ENCODE measurements around the gene PRSS2. TPM values are rescaled to one million over a fixed set of nuclear protein-coding genes. Genes with fewer than 3 reads are reported as not detected.
A peak's percentile ranks its signal among the peaks of the same experiment; 100 is the strongest.

PRSS2 gene
- total RNA-seq, 1 donor from 2014 or later: not detected

- H3K27me3 Mint-ChIP-seq: no peaks in the 10 kb centered on the region
- no peaks in the 10 kb centered on the region for H3K9me3 Mint-ChIP-seq
- peak; percentile 93 for DNase-seq
- peak overlapping the region; percentile 79 for H3K4me3 Mint-ChIP-seq
- peaks cover 6% of the 10 kb centered on the region for H3K4me1 Mint-ChIP-seq
- intact Hi-C loops (cut with micrococcal nuclease): loop anchor here (1.0 kb wide), 2 partner anchors 12 to 23 kb away; no protein-coding TSS in a partner anchor
- H3K36me3 Mint-ChIP-seq (ENCODE audit: low read depth): peaks cover 39% of the 10 kb centered on the region
- H3K27ac Mint-ChIP-seq: peak overlapping the region; percentile 93
Observed at GRCh38 chr7:142785841-142786250, 15.1 kb downstream of the PRSS2 start.

DNA sequence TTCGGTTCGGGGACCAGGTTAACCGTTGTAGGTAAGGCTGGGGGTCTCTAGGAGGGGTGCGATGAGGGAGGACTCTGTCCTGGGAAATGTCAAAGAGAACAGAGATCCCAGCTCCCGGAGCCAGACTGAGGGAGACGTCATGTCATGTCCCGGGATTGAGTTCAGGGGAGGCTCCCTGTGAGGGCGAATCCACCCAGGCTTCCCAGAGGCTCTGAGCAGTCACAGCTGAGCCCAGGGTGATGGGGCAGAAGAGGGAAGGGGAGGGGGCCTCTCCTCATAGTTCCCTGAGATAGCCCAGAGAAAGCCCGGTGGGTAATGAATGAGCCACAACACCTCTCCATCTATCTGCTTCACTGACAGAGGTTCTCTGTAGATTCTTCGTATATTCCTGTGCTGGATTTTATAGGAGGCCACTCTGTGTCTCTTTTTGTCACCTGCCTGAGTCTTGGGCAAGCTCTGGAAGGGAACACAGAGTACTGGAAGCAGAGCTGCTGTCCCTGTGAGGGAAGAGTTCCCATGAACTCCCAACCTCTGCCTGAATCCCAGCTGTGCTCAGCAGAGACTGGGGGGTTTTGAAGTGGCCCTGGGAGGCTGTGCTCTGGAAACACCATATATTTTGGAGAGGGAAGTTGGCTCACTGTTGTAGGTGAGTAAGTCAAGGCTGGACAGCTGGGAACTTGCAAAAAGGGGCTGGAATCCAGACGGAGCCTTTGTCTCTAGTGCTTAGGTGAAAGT lies 16.4 kb downstream of the PRSS2 start:
- Mint-ChIP-seq H3K27ac (peak overlapping the region; percentile 93), H3K4me3 (peak overlapping the region; percentile 100), H3K27me3 (no peaks in the 10 kb centered on the region), H3K4me1 (peaks cover 8% of the 10 kb centered on the region), H3K9me3 (no peaks in the 10 kb centered on the region), H3K36me3 (ENCODE audit: low read depth) (peaks cover 51% of the 10 kb centered on the region)
- intact Hi-C loops (cut with micrococcal nuclease): no loop called here
- DNase-seq: peak; percentile 55

- peaks cover 57% of the 10 kb centered on the region for H3K36me3 Mint-ChIP-seq (ENCODE audit: low read depth)
- peak overlapping the region; percentile 100 for H3K4me3 Mint-ChIP-seq
- H3K9me3 Mint-ChIP-seq: no peaks in the 10 kb centered on the region
- intact Hi-C loops (cut with micrococcal nuclease): no loop called here
- H3K4me1 Mint-ChIP-seq: peaks cover 13% of the 10 kb centered on the region
- H3K27ac Mint-ChIP-seq: peak overlapping the region; percentile 93
- no peaks in the 10 kb centered on the region for H3K27me3 Mint-ChIP-seq
- DNase-seq: peak; percentile 55
Observed at GRCh38 chr7:142787783-142788182, 17.0 kb downstream of the PRSS2 start.

GRCh38 chr7:142788303-142789289 lies 17.8 kb downstream of the PRSS2 start:
- Mint-ChIP-seq H3K4me1 (peaks cover 16% of the 10 kb centered on the region), H3K36me3 (ENCODE audit: low read depth) (peaks cover 65% of the 10 kb centered on the region), H3K27me3 (no peaks in the 10 kb centered on the region), H3K9me3 (no peaks in the 10 kb centered on the region), H3K27ac (peak overlapping the region; percentile 93), H3K4me3 (peak overlapping the region; percentile 100)
- intact Hi-C loops (cut with micrococcal nuclease): no loop called here
- peak; percentile 62 for DNase-seq

- DNase-seq: peak; percentile 71
- no peaks in the 10 kb centered on the region for H3K27me3 Mint-ChIP-seq
- no peaks in the 10 kb centered on the region for H3K9me3 Mint-ChIP-seq
- peaks cover 24% of the 10 kb centered on the region for H3K4me1 Mint-ChIP-seq
- peak overlapping the region; percentile 93 for H3K27ac Mint-ChIP-seq
- peak overlapping the region; percentile 100 for H3K4me3 Mint-ChIP-seq
- intact Hi-C loops (cut with micrococcal nuclease): no loop called here
- H3K36me3 Mint-ChIP-seq (ENCODE audit: low read depth): peaks cover 73% of the 10 kb centered on the region
Observed at GRCh38 chr7:142789441-142789840, 18.7 kb downstream of the PRSS2 start.

DNA sequence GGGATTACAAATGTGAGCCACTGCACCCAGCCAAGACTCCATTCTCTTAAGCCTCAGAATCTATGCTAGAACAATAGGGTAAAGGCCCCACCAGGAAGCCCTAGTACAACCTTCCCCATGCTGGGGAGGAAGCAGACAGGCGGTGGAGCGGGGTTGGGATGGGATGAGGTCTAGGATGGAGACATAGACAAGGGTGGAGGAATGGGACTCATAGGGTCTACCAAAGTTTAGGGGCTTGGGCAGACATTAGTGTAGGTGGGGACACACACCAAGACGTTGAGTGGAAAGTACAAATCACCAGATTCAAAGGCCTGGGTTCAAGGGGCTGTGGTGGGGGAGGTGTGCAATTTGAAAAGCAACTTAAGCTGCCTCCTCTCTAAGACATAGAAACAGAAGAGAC lies 19.3 kb downstream of the PRSS2 start:
- Mint-ChIP-seq H3K27ac (peak overlapping the region; percentile 93), H3K36me3 (ENCODE audit: low read depth) (peaks cover 76% of the 10 kb centered on the region), H3K4me3 (peak overlapping the region; percentile 100), H3K27me3 (no peaks in the 10 kb centered on the region), H3K9me3 (no peaks in the 10 kb centered on the region), H3K4me1 (peaks cover 30% of the 10 kb centered on the region)
- intact Hi-C loops (cut with micrococcal nuclease): loop anchor here (1.0 kb wide), 2 partner anchors 8 to 18 kb away; no protein-coding TSS in a partner anchor
- peak; percentile 68 for DNase-seq

DNA sequence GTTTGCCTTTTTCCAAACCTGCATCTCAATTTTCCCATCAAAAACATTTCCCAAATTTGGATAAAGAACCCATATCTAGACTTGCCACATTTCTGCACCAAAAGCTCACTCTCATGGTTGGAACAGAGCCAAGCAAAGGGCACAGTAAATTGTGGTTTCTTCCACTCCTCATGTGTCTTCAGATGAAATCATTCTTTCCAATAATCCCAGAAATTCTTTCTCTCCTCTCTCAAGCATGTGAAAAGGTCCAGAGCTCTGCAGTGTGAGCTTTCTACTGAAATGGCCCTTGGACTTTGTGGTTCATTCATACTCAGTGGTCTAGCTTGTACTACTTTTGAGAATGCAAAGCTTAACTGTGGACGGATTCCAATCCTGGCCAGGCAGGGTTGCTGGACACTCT lies 19.8 kb downstream of the PRSS2 start:
- intact Hi-C loops (cut with micrococcal nuclease): loop anchor here (1.0 kb wide), 2 partner anchors 8 to 18 kb away; no protein-coding TSS in a partner anchor
- peak overlapping the region; percentile 100 for H3K4me3 Mint-ChIP-seq
- peak overlapping the region; percentile 93 for H3K27ac Mint-ChIP-seq
- DNase-seq: peak; percentile 58
- peaks cover 33% of the 10 kb centered on the region for H3K4me1 Mint-ChIP-seq
- H3K27me3 Mint-ChIP-seq: no peaks in the 10 kb centered on the region
- H3K9me3 Mint-ChIP-seq: no peaks in the 10 kb centered on the region
- peaks cover 79% of the 10 kb centered on the region for H3K36me3 Mint-ChIP-seq (ENCODE audit: low read depth)

- DNase-seq: peak; percentile 61
- Mint-ChIP-seq H3K9me3 (no peaks in the 10 kb centered on the region), H3K36me3 (ENCODE audit: low read depth) (peaks cover 86% of the 10 kb centered on the region), H3K4me1 (peaks cover 33% of the 10 kb centered on the region), H3K27me3 (no peaks in the 10 kb centered on the region), H3K27ac (peak overlapping the region; percentile 99), H3K4me3 (peak overlapping the region; percentile 100)
- intact Hi-C loops (cut with micrococcal nuclease): no loop called here
Observed at GRCh38 chr7:142791502-142791901, 20.7 kb downstream of the PRSS2 start.

- H3K27ac Mint-ChIP-seq: peak overlapping the region; percentile 99
- DNase-seq: peak; percentile 57
- intact Hi-C loops (cut with micrococcal nuclease): no loop called here
- peak overlapping the region; percentile 100 for H3K4me3 Mint-ChIP-seq
- peaks cover 33% of the 10 kb centered on the region for H3K4me1 Mint-ChIP-seq
- no peaks in the 10 kb centered on the region for H3K27me3 Mint-ChIP-seq
- H3K36me3 Mint-ChIP-seq (ENCODE audit: low read depth): peaks cover 85% of the 10 kb centered on the region
- H3K9me3 Mint-ChIP-seq: no peaks in the 10 kb centered on the region
Observed at GRCh38 chr7:142792129-142792528, 21.4 kb downstream of the PRSS2 start.

DNA sequence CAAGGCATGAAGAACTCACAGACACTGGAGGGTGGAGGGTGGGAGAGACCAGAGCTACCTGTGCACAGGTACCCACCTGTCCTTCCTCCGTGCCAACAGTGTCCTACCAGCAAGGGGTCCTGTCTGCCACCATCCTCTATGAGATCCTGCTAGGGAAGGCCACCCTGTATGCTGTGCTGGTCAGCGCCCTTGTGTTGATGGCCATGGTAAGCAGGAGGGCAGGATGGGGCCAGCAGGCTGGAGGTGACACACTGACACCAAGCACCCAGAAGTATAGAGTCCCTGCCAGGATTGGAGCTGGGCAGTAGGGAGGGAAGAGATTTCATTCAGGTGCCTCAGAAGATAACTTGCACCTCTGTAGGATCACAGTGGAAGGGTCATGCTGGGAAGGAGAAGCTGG lies 21.8 kb downstream of the PRSS2 start:
- peak overlapping the region; percentile 100 for H3K4me3 Mint-ChIP-seq
- H3K4me1 Mint-ChIP-seq: peaks cover 34% of the 10 kb centered on the region
- intact Hi-C loops (cut with micrococcal nuclease): no loop called here
- peak overlapping the region; percentile 99 for H3K27ac Mint-ChIP-seq
- DNase-seq: peak; percentile 56
- H3K9me3 Mint-ChIP-seq: no peaks in the 10 kb centered on the region
- H3K36me3 Mint-ChIP-seq (ENCODE audit: low read depth): peaks cover 86% of the 10 kb centered on the region
- H3K27me3 Mint-ChIP-seq: no peaks in the 10 kb centered on the region

DNA sequence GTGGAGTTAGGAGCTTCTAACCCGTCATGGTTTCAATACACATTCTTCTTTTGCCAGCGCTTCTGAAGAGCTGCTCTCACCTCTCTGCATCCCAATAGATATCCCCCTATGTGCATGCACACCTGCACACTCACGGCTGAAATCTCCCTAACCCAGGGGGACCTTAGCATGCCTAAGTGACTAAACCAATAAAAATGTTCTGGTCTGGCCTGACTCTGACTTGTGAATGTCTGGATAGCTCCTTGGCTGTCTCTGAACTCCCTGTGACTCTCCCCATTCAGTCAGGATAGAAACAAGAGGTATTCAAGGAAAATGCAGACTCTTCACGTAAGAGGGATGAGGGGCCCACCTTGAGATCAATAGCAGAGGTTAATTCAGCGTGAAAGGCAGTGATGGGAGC lies 22.4 kb downstream of the PRSS2 start:
- DNase-seq: no peak
- intact Hi-C loops (cut with micrococcal nuclease): no loop called here
- no peaks in the 10 kb centered on the region for H3K9me3 Mint-ChIP-seq
- H3K27ac Mint-ChIP-seq: peak overlapping the region; percentile 99
- H3K36me3 Mint-ChIP-seq (ENCODE audit: low read depth): peaks cover 86% of the 10 kb centered on the region
- H3K4me1 Mint-ChIP-seq: peaks cover 38% of the 10 kb centered on the region
- H3K27me3 Mint-ChIP-seq: no peaks in the 10 kb centered on the region
- peak overlapping the region; percentile 100 for H3K4me3 Mint-ChIP-seq

- H3K4me1 Mint-ChIP-seq: peaks cover 58% of the 10 kb centered on the region
- H3K27me3 Mint-ChIP-seq: no peaks in the 10 kb centered on the region
- no peaks in the 10 kb centered on the region for H3K9me3 Mint-ChIP-seq
- H3K36me3 Mint-ChIP-seq (ENCODE audit: low read depth): peaks cover 86% of the 10 kb centered on the region
- intact Hi-C loops (cut with micrococcal nuclease): no loop called here
- peak; percentile 86 for DNase-seq
- H3K27ac Mint-ChIP-seq: peak overlapping the region; percentile 99
- peak overlapping the region; percentile 100 for H3K4me3 Mint-ChIP-seq
Observed at GRCh38 chr7:142795339-142795863, 24.6 kb downstream of the PRSS2 start.

DNA sequence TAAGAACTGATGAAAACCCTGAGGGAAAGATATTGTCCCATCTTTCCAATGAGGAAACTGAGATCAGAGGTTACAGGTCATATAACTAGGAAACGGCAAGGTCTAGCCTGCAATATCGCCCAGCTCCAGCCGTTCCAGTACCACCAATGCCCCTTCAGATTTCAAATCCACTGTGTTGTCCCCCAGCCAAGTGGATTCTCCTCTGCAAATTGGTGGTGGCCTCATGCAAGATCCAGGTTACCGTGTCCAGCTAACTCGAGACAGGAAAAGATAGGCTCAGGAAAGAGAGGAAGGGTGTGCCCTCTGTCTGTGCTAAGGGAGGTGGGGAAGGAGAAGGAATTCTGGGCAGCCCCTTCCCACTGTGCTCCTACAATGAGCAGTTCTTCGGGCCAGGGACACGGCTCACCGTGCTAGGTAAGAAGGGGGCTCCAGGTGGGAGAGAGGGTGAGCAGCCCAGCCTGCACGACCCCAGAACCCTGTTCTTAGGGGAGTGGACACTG lies 25.3 kb downstream of the PRSS2 start:
- H3K4me3 Mint-ChIP-seq: peak overlapping the region; percentile 100
- H3K27me3 Mint-ChIP-seq: no peaks in the 10 kb centered on the region
- peaks cover 63% of the 10 kb centered on the region for H3K4me1 Mint-ChIP-seq
- intact Hi-C loops (cut with micrococcal nuclease): no loop called here
- no peak for DNase-seq
- peaks cover 87% of the 10 kb centered on the region for H3K36me3 Mint-ChIP-seq (ENCODE audit: low read depth)
- H3K27ac Mint-ChIP-seq: peak overlapping the region; percentile 99
- H3K9me3 Mint-ChIP-seq: no peaks in the 10 kb centered on the region

Measured in activated CD4-positive, alpha-beta T cell treated with anti-CD3 and anti-CD28 coated beads, Interleukin-2, amount 10 ng/mL, durations not matched to agents 24 days and 14 days (primary cell).